Measurements from ENCODE around the gene TUBB2B. TPM values are rescaled to one million over a fixed set of nuclear protein-coding genes. Genes with fewer than 3 reads are reported as not detected.

The TUBB2B gene
- total and polyA plus RNA-seq, 8 donors: 2.2 to 16.5 (median 8.5) TPM

DNA sequence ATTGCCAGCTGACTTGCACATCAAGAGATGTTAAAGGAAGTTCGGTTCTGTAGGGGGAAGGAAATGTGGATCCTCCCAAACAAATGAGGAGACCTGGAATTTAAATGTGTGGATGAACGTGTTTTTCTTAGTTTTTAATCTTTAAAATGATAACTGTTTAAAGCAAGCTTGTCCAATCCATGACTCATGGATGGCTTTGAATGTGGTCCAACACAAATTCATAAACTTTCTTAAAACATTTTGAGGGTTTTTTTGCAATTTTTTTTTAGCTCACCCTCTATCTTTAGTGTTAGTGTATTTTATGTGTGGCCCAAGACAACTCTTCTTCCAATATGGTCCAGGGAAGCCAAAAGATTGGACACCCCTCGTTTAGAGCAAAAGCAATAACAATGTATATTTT is 12.6 kb downstream of the TUBB2B start:
- ATAC-seq: no peak
- H3K4me1 ChIP-seq: no peaks in the 10 kb centered on the region
- intact Hi-C loops (cut with DNase I): no loop called here
- H3K4me3 ChIP-seq: no peak overlapping the region
- no peak for TF ChIP-seq CTCF (IDR thresholded peaks at IDR 0.05)
- H3K9me3 ChIP-seq: no peaks in the 10 kb centered on the region
- peaks cover 0 to 25% of the 10 kb centered on the region in 2 donors for H3K27me3 ChIP-seq
- no peak for DNase-seq
- no peaks in the 10 kb centered on the region for H3K36me3 ChIP-seq
- H3K27ac ChIP-seq: no peak overlapping the region

- DNase-seq: no peak
- no peaks in the 10 kb centered on the region for H3K4me1 ChIP-seq
- no peak for ATAC-seq
- H3K4me3 ChIP-seq: no peak overlapping the region
- H3K9me3 ChIP-seq: no peaks in the 10 kb centered on the region
- TF ChIP-seq CTCF (IDR thresholded peaks at IDR 0.05): no peak
- intact Hi-C loops (cut with DNase I): no loop called here
- peaks cover 0 to 13% of the 10 kb centered on the region in 2 donors for H3K27me3 ChIP-seq
- H3K27ac ChIP-seq: no peak overlapping the region
- H3K36me3 ChIP-seq: no peaks in the 10 kb centered on the region
Observed at GRCh38 chr6:3213334-3213695, 14.1 kb downstream of the TUBB2B start.

DNA sequence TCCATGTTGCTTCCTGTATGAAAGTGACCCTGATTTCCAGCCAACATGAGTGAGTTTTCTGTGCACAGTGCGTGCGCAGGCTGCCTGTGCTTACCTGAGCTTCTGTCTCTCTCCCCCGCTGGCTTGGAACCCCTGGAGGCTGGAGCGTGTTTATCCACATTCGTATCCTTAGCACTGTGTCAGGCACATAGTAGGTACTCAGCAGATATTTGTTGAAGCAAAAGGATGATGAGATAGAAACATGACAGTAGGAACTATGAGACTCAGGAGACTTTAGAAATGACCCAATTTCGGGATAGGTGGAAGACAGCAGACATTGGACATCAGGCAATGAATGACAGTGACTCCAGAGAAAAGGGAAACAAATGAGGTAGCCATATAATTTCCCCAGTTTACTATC is 15.2 kb downstream of the TUBB2B start:
- Histone ChIP-seq H3K4me3 (no peak overlapping the region), H3K27me3 (peaks cover 0 to 20% of the 10 kb centered on the region in 2 donors), H3K4me1 (no peaks in the 10 kb centered on the region), H3K9me3 (no peaks in the 10 kb centered on the region), H3K27ac (no peak overlapping the region), H3K36me3 (no peaks in the 10 kb centered on the region)
- TF ChIP-seq CTCF (IDR thresholded peaks at IDR 0.05): no peak
- ATAC-seq: no peak
- intact Hi-C loops (cut with DNase I): no loop called here
- DNase-seq: no peak

GRCh38 chr6:3211681-3212080 is 15.8 kb downstream of the TUBB2B start:
- no peak for TF ChIP-seq CTCF (IDR thresholded peaks at IDR 0.05)
- Histone ChIP-seq H3K27ac (no peak overlapping the region), H3K9me3 (no peaks in the 10 kb centered on the region), H3K4me3 (no peak overlapping the region), H3K27me3 (peaks cover 0 to 20% of the 10 kb centered on the region in 2 donors), H3K36me3 (no peaks in the 10 kb centered on the region), H3K4me1 (no peaks in the 10 kb centered on the region)
- ATAC-seq (no peak), DNase-seq (no peak)
- intact Hi-C loops (cut with DNase I): no loop called here

DNA sequence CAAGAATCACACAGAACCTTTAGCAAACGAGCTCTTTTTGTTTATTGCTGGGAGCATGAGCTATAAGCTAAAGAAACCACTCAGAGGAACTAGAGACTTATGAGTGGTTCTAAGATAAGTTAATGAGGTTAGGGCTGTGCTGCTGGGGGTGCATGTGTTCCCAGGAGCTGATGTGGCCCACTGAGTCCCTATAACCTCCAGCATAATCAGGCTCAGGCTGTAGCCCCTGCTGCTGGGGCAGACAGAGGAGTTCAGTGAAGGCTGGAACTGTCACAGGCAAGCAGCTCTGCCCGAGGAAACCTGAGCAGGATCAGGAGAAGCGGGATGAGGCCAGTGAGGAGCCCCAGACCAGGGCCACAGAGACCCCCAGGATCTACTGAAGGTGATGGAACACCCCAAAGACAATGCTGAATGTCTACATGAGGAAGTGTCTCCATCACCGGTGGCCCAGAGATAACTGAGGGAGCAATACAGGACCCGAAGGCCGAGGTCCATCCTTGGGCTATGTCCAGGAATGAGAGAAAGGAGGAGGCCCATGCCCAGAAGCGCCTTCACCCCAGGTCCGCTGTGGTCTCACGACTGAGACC is 17.3 kb downstream of the TUBB2B start:
- TF ChIP-seq CTCF (IDR thresholded peaks at IDR 0.05): no peak
- no peaks in the 10 kb centered on the region for H3K4me1 ChIP-seq
- H3K4me3 ChIP-seq: no peak overlapping the region
- peaks cover 0 to 13% of the 10 kb centered on the region in 2 donors for H3K27me3 ChIP-seq
- ATAC-seq (no peak), DNase-seq (no peak)
- intact Hi-C loops (cut with DNase I): no loop called here
- no peaks in the 10 kb centered on the region for H3K9me3 ChIP-seq
- H3K27ac ChIP-seq: no peak overlapping the region
- H3K36me3 ChIP-seq: no peaks in the 10 kb centered on the region
